Mesothelial cell of epicardium (in vitro differentiated cells): ENCODE measurements around the gene IL21. TPM values are rescaled to one million over a fixed set of nuclear protein-coding genes. Genes with fewer than 3 reads are reported as not detected.

ENCODE experiments used
- DNase-seq, 2 experiments: peaks; one replicate each; pipeline ENCODE4 v3.0.0; 2021; ENCODE audit warnings: low spot score in 2 of 2; ENCODE audit not compliant: unreplicated experiment in 2 of 2
- H3K27ac Mint-ChIP-seq: 2 replicates; pipeline ENCODE4 v1.8.0; 2021; ENCODE audit warnings: mixed read lengths
- H3K27me3 Mint-ChIP-seq: 2 replicates; pipeline ENCODE4 v1.8.0; 2021; ENCODE audit warnings: low read depth, mixed read lengths
- H3K36me3 Mint-ChIP-seq: 2 replicates; pipeline ENCODE4 v1.8.0; 2021; ENCODE audit warnings: mixed read lengths
- H3K4me1 Mint-ChIP-seq: 2 replicates; pipeline ENCODE4 v1.8.0; 2021; ENCODE audit warnings: mixed read lengths
- H3K4me3 Mint-ChIP-seq: 2 replicates; pipeline ENCODE4 v1.8.0; 2021; ENCODE audit warnings: mild to moderate bottlenecking, moderate library complexity, mixed read lengths
- H3K9me3 Mint-ChIP-seq: 2 replicates; pipeline ENCODE4 v1.8.0; 2021; ENCODE audit warnings: mixed read lengths
- CTCF ChIP-seq: fragments of 200-600 bp; sonication (generic); IDR thresholded peaks from one replicate; pipeline ENCODE4 v1.5.0; 2021; ENCODE audit warnings: antibody characterized with exemption; ENCODE audit not compliant: unreplicated experiment
- total RNA-seq: library from RNA; stranded (reverse); gene quantifications from 3 replicates; pipeline ENCODE4 v1.2.1, GENCODE V29; 2021

IL21 gene
- total RNA-seq, 1 donor from 2014 or later, result not detected

GRCh38 chr4:122619611-122620010 lies 1.3 kb downstream of the IL21 start:
- Mint-ChIP-seq H3K9me3 (peaks cover 4% of the 10 kb centered on the region), H3K4me3 (no peak overlapping the region), H3K4me1 (peaks cover 6% of the 10 kb centered on the region), H3K27me3 (no peaks in the 10 kb centered on the region), H3K36me3 (no peaks in the 10 kb centered on the region), H3K27ac (no peak overlapping the region)
- DNase-seq, result no peak
- TF ChIP-seq CTCF, result no peak

- no peak for TF ChIP-seq CTCF
- Mint-ChIP-seq H3K27ac (no peak overlapping the region), H3K4me1 (peaks cover 6% of the 10 kb centered on the region), H3K9me3 (no peaks in the 10 kb centered on the region), H3K27me3 (no peaks in the 10 kb centered on the region), H3K4me3 (no peak overlapping the region), H3K36me3 (no peaks in the 10 kb centered on the region)
- DNase-seq, result no peak
Measured at GRCh38 chr4:122617597-122618593, 3.0 kb downstream of the IL21 start.

- Mint-ChIP-seq H3K4me1 (peaks cover 6% of the 10 kb centered on the region), H3K9me3 (no peaks in the 10 kb centered on the region), H3K27me3 (no peaks in the 10 kb centered on the region), H3K36me3 (no peaks in the 10 kb centered on the region), H3K4me3 (no peak overlapping the region), H3K27ac (no peak overlapping the region)
- DNase-seq, result no peak
- TF ChIP-seq CTCF, result no peak
Measured at GRCh38 chr4:122616915-122617596, 3.8 kb downstream of the IL21 start.

GRCh38 chr4:122614621-122615020 lies 6.2 kb downstream of the IL21 start:
- no peaks in the 10 kb centered on the region for H3K9me3 Mint-ChIP-seq
- no peak overlapping the region for H3K4me3 Mint-ChIP-seq
- no peak for DNase-seq
- H3K36me3 Mint-ChIP-seq, result no peaks in the 10 kb centered on the region
- peaks cover 6% of the 10 kb centered on the region for H3K4me1 Mint-ChIP-seq
- no peak for TF ChIP-seq CTCF
- H3K27me3 Mint-ChIP-seq, result no peaks in the 10 kb centered on the region
- H3K27ac Mint-ChIP-seq, result no peak overlapping the region

- Mint-ChIP-seq H3K4me1 (peaks cover 2% of the 10 kb centered on the region), H3K36me3 (no peaks in the 10 kb centered on the region), H3K27me3 (no peaks in the 10 kb centered on the region), H3K9me3 (no peaks in the 10 kb centered on the region), H3K4me3 (no peak overlapping the region), H3K27ac (no peak overlapping the region)
- no peak for TF ChIP-seq CTCF
- DNase-seq, result no peak
Measured at GRCh38 chr4:122612540-122612939, 8.3 kb downstream of the IL21 start.
